ENCODE results near the gene C20orf204.

DNA sequence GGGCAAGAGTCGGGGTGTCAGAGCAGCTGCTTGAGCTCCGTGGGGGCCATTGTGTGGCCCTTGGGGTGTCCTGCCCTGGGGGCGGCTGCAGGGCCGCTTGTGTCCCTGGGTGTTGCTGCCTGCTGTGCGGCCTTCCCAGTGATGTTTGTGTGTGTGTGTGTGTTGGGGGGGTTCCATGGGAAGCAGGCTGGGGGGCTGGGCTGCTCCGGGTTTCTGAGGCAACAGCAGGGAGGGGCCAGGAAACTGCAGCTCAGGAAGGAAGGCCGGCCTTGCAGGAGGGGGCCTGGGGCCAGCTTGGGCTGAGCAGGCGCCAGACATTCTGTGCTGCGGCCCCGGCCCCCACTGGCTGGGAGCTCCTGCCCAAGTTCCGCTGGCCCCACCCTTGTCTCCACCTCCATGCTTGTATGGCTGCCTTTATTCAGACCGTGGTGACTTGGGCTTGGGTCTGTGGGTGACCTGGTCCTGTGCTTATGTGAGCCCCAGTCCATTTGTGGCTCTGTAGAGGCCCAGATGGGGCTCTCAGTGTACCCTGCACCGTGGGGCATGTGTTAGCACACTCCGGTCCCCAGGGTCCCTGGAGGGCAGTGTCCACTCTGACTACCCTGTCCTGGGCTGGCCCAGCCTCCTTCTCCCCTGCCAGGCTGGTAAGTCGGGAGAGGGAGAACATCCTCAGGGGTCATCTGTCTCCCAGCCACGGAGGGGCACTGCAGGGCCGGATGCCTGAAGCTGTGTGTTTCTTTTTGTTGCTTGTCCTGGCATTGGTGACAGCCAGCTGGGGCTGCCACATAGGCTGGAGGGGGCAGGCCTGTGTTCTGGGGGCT lies 18.1 kb downstream of the C20orf204 start:
- no peak for TF ChIP-seq EZH2 (IDR thresholded peaks at IDR 0.05; ENCODE audit: borderline replicate concordance, low read depth, low read length, severe bottlenecking)
- TF ChIP-seq, protein P1, sequence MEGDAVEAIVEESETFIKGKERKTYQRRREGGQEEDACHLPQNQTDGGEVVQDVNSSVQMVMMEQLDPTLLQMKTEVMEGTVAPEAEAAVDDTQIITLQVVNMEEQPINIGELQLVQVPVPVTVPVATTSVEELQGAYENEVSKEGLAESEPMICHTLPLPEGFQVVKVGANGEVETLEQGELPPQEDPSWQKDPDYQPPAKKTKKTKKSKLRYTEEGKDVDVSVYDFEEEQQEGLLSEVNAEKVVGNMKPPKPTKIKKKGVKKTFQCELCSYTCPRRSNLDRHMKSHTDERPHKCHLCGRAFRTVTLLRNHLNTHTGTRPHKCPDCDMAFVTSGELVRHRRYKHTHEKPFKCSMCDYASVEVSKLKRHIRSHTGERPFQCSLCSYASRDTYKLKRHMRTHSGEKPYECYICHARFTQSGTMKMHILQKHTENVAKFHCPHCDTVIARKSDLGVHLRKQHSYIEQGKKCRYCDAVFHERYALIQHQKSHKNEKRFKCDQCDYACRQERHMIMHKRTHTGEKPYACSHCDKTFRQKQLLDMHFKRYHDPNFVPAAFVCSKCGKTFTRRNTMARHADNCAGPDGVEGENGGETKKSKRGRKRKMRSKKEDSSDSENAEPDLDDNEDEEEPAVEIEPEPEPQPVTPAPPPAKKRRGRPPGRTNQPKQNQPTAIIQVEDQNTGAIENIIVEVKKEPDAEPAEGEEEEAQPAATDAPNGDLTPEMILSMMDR (IDR thresholded peaks at IDR 0.05; ENCODE audit: extremely low read depth in 1 of 2, insufficient read depth in 1 of 2, low read depth in 1 of 2, low read length in 2 of 2) = peak; percentile 40 to 48

Data from endothelial cell of umbilical vein (primary cell).